HS-27A (cell line): Measurements from ENCODE around the gene ZNF333.
"Not testable (repeated sequence)": the region's sequence is repeated elsewhere in the genome, so short reads cannot be mapped to it uniquely, and the experiment has no call there.

ENCODE experiments used
- DNase-seq: peaks from one replicate; pipeline ENCODE4 v3.0.0-alpha.2; 2012; ENCODE audit warnings: low read depth, missing footprints

The ZNF333 gene

DNA sequence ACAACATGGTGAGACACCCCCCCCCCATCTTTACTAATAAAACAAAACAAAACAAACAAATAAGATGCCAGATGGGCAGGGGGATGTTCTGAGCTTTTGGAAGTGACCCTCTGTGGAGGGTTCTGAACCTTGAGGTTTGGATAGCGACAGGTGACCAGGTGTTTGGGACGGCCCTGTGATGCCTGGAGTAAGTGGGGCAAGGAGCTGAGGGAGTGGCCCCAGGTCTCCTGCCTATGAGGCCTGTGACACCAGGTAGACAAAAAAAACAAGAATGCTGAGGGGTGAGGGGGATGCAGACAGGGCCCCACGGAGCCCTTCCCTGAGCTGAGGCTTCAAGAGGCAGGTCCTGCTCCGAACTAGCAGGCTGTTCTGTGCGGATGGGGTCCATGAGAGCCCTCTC lies 79.4 kb downstream of the ZNF333 start:
- no peak for DNase-seq

DNA sequence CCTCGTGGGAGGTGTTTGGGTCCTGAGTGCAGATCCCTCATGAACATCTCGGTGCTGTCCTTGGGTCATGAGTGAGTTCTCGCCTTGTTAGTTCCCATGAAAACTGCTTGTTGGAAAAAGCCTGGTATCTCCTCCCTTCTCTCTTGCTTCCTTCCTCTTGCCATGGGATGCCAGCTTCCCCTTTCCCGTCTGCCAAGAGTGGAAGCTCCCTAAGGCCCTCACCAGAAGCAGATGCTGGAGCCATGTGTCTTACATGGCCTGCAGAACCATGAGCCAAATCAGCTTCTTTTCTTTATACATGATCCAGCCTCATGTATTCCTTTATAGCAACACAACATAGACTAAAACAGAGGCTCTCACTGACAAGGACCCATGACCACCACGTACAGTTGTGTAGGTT lies 80.3 kb downstream of the ZNF333 start:
- no peak for DNase-seq

DNA sequence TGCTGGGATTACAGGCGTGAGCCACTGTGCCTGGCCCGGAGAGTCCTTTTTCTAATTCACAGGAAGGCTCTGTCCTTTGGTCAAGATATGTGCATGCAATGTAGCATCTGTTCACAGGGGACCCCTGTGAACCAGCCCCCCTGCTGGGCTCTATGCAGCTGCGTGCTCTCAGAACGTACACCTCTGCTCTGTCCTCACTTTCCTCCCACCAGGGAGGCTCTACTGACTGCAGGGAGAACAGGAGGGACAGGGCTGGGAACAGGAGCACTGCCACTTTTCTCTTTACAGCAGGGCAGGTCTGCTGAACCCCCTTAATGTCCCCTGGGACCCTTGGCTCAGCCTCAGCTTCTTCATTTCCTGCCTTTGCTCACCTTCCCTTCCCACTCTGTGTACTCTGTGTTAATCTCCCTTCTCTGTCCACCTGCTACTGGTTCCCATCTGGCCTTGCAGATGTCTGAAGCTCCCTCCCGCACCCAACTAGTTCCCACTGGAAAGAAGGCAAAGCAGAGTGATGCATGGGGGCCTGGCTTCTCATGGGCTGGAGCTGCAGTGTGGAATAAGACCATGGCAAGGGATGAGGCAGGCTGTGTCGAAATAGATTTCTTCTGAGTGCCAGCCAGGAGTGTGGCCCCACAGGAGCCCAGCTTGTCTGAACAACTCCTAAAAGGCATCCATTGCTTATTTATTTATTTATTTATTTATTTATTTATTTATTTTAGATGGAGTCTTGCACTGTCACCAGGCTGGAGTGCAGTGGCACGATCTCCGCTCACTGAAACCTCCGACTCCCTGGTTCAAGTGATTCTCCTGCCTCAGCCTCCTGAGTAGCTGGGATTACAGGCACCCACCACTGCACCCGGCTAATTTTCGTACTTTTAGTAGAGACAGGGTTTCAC lies 81.3 kb downstream of the ZNF333 start:
- no peak for DNase-seq

DNA sequence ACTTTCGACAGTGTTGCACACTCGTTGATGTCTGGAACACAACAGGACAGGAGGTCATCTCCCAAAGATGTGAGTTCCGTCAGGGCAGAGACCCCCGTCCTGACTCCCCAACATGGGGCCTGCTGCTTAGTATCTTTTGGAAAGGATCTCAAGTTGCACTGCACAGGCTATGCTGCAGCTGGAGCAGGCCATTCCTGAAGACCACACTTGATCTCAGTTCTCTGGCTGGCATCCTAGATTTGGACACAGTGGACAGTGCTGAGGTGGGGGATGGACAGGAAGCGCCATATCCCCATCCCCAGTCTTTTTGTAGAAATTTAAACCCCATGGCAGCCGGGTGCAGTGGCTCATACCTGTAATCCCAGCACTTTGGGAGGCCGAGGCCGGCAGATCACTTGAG lies 82.6 kb downstream of the ZNF333 start:
- DNase-seq: no peak

DNA sequence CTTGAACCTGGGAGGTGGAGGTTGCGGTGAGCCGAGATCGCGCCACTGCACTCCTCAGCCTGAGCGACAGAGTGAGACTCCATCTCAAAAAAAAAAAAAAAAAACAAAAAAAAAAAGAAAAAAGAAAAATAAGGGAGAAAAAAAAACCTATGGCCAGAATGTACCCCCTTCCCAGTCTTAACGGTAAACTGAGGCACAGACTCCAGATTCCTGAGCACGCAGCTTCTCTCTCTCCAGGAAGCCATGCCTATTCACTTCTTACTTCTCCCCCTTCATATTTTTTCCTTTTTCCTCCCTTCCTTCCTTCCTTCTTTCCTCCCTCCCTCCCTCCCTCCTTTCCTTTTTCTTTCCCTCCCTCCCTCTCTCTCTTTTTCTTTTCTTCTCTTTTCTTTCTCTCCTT lies 83.1 kb downstream of the ZNF333 start:
- no peak for DNase-seq

- DNase-seq: not testable (repeated sequence)
Measured at GRCh38 chr19:14773722-14774121, 83.9 kb downstream of the ZNF333 start.

DNA sequence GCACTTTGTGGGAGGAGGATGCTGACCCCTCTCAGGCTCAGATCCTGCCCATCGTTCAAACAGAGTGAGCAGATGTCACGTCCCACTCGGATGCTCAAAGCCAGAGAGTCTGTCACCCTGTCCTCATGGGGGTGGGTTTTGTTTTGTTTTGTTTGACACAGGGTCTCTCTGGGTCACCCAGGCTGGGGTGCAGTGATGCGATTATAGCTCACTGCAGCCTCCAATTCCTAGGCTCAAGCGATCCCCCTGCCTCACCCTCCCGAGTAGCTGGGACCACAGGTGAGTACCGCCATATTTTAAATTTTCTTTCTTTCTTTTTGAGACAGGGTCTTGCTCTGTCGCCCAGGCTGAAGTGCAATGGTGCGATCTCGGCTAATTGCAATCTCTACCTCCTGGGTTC lies 84.5 kb downstream of the ZNF333 start:
- no peak for DNase-seq

DNA sequence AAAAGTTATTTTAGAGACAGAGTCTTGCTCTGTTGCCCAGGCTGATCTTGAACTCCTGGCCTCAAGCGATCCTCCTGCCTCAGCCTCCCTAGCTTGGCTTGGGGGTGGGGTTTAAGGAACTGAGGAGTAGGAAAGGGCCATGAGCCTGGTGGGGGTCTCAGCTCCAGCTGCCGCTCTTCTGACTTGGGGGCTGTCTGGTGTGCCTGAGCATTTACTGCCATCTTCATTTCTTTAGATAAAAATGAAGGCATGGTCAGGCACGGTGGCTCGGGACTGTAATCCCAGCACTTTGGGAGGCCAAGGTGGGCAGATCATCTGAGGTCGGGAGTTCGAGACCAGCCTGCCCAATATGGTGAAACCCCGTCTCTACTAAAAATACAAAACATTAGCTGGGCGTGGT lies 85.5 kb downstream of the ZNF333 start:
- not testable (repeated sequence) for DNase-seq

- DNase-seq: no peak
Measured at GRCh38 chr19:14775869-14776586, 86.2 kb downstream of the ZNF333 start.

DNA sequence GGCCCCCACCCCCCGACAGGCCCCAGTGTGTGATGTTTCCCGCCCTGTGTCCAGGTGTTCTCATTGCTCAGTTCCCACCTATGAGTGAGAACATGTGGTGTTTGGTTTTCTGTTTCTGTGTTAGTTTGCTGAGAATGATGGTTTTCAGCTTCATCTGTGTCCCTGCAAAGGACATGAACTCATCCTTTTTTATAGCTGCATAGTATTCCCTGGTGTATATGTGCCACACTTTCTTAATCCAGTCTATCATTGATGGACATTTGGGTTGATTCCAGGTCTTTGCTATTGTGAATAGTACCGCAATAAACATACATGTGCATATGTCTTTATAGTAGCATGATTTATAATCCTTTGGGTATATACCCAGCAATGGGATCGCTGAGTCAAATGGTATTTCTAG lies 87.8 kb downstream of the ZNF333 start:
- not testable (repeated sequence) for DNase-seq

GRCh38 chr19:14778110-14778845 lies 88.4 kb downstream of the ZNF333 start, which contains the start of gene ADGRE2:
ADGRE2 (minus strand) TSS chr19:14778560; CDS start chr19:14776756, 1,804 bp downstream.
- DNase-seq: not testable (repeated sequence)

DNA sequence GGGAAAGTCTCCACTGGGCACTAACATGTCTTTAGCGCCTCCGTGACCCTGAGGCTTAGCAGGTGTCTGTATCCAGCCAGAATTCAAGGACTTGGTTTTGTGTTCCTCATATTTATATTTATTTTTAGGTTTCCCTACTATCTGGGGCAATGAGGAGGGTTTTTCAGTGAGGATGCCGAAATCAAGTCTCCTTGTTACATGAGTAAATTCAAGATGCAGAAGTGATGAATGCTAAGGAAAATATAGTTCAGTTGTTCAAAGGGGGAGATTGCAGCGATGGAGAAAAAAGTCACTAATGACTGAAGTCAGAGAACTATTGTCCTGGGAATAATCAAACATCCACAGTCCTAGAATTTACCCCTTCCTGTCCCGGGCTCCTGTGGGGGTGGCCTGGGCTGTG lies 89.3 kb downstream of the ZNF333 start:
- no peak for DNase-seq

DNA sequence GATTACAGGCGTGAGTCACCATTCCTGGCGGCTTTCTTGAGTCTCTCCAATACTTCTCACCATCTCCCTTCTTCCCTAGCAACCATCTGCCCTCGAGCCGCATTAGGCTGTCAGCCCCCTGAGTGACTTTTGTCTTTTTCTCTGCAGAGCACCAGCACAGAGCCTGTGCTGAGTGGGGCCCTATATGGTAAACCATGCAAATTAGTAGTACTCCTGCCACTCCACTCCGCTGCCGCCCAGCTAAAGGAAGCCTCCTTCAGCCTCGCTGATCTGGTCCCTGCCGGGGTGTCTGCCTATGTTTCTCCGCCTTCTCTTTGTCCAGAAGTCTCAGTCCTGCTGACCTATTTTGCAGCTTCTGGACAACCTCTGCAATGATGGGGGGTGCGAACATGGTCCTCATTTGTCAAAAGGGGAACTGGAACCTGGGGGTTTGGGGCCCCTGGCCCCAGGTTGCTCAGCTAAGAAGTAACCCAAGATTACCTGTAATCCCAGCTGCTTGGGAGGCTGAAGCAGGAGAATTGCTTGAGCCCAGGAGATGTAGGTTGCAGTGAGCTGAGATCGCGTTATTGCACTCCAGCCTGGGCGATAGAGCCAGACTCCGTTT lies 90.9 kb downstream of the ZNF333 start:
- not testable (repeated sequence) for DNase-seq

DNA sequence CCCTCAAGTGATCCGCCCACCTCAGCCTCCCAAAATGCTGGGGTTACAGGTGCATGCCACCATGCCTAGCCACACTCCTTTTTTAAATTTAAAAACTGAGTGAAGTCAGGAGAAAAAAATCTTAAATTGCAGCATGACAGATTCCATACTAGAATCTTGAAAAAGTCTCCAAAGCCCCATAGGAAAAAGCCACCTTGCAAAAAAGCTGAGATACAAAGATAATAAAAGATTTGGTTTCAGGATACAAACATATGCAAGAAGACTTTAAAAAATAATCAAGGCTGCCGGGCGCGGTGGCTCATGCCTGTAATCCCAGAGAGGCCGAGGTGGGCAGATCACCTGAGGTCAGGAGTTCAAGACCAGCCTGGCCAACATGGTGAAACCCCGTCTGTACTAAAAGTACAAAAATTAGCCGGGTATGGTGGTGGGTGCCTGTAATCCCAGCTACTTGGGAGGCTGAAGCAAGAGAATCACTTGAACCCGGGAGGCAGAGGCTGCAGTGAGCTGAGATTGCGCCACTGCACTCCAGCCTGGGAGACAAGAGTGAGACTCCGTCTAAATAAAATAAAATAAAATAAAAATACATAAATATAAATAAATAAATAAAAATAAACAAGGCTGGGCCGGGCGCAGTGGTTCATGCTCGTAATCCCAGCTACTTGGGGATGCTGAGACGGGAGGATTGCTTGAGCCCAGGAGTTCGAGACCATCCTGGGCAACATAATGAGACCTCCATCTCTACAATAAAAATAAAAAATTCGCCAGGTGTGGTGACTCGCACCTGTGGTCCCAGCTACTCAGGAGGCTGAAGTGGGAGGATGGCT lies 92.1 kb downstream of the ZNF333 start:
- not testable (repeated sequence) for DNase-seq

GRCh38 chr19:14782626-14783409 lies 93.0 kb downstream of the ZNF333 start:
- no peak for DNase-seq
